A172 (cell line): ENCODE data around the gene ABCC11. TPM values are rescaled to one million over a fixed set of nuclear protein-coding genes. Genes with fewer than 3 reads are reported as not detected.
A peak's percentile ranks its signal among the peaks of the same experiment; 100 is the strongest.
"Not testable (repeated sequence)": the region's sequence is repeated elsewhere in the genome, so short reads cannot be mapped to it uniquely, and the experiment has no call there.

ENCODE experiments used
- DNase-seq: peaks from one replicate; pipeline ENCODE4 v3.0.0-alpha.2; 2015; ENCODE audit warnings: low spot score
- total RNA-seq: library from RNA; depleted of rRNA; stranded (reverse); fragments of >200 nt; shearing (Covaris generic); gene quantifications from 2 replicates; pipeline ENCODE4 v1.2.3, GENCODE V29; 2014

ABCC11 gene
- total RNA-seq, 1 experiment from 2014 or later = not detected

GRCh38 chr16:48201515-48202201 is 45.7 kb downstream of the ABCC11 start:
- no peak for DNase-seq

DNA sequence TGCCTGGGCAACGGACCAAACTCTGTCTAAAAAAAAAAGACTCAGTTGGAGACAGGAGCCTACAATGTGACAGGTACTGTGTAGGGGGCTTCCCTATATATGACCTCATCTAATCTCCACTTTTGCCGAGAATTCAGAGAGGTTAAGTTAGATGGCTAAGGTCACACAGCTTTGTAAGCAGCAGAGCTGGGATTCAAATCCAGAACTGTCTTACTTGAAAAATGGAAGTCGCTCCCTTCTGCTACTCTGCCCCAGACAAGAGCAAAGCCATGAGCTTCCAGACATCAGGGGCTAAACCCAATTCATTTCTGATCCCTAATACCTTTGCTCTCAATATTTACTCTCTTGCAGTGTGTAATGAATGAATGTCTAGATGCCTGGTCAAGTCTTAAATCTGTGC is 50.0 kb downstream of the ABCC11 start:
- no peak for DNase-seq

GRCh38 chr16:48194828-48195556 is 52.3 kb downstream of the ABCC11 start:
- DNase-seq = no peak

DNA sequence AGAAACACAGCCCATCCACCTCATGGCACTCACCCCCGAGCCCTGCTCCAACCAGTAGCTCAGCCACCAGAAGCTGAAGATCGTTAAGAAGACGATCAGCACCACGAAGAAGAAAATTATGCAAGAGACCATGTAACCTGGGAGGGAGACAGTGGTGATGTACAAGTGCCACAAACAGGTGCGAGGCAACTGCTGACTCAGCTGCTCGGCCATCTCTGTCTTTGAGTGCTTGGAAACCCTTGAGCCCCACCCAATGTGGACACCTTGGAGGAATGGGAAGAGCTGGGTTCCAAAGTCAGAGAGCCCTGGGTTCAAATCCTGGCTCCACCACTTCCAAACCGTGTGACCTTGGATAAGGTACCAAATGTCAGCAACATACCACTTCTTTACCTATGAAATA is 53.5 kb downstream of the ABCC11 start:
- no peak for DNase-seq

DNA sequence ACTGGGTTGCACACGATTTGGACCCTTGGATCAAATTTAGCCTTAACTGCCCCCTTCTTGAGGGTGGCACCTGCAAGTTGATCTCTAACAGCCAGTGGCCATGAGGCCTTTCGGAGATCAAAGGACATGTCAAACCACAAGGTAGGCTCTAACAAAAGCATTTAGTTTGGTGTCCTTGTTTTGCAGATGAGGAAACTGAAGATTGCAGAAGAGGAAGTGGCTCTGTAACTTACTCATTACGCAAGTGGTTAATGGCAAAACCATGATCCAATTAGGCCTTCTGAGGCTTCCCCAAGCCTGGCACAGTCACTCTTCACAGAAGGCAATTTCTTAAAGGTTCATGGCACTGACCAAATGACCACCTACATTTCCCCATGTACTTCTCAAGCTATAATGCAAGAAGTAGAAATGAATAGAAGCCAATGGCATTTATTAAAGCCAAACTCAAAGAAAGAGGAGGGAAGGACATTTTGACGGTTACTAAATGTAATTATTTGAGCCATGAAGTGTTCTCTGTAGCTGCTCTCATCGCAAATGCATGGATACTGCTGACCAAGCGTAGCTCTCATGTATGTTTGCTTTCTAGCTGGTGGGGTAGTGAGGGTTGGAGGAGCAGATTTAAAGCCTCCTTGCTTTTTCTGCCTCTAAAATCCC is 58.8 kb downstream of the ABCC11 start:
- DNase-seq = no peak

GRCh38 chr16:48187779-48188178 is 59.6 kb downstream of the ABCC11 start:
- no peak for DNase-seq

GRCh38 chr16:48184681-48185080 is 62.7 kb downstream of the ABCC11 start:
- no peak for DNase-seq

- DNase-seq = no peak
Observed at GRCh38 chr16:48182979-48183537, 64.3 kb downstream of the ABCC11 start.

DNA sequence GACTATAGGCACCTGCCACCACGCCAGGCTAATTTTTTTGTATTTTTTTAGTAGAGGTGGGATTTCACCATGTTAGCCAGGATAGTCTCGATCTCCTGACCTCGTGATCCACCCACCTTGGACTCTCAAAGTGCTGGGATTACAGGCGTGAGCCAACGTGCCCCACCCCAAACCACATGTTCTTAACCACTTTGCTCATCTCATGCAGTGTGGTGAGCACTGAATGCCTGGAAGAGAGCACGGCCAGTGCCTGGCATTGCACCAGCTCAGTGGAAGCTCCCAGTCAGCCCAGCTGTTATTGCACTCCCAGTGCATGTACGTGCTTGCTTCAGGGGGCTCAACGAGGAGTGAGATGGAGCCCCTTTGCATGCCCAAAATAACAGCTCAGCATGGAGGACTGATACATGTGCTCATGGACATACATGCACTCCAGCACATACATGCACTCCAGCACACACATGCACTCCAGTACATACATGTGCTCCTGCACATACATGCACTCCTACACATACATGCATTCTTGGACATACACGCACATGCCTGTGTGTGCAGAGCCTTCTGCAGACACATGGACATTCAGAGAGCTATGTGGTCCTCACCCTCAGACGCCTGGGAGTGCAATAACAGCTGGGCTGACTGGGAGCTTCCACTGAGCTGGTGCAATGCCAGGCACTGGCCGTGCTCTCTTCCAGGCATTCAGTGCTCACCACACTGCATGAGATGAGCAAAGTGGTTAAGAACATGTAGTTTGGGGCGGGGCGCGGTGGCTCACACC is 65.4 kb downstream of the ABCC11 start:
- DNase-seq = not testable (repeated sequence)

GRCh38 chr16:48180868-48181480 is 66.4 kb downstream of the ABCC11 start:
- no peak for DNase-seq

DNA sequence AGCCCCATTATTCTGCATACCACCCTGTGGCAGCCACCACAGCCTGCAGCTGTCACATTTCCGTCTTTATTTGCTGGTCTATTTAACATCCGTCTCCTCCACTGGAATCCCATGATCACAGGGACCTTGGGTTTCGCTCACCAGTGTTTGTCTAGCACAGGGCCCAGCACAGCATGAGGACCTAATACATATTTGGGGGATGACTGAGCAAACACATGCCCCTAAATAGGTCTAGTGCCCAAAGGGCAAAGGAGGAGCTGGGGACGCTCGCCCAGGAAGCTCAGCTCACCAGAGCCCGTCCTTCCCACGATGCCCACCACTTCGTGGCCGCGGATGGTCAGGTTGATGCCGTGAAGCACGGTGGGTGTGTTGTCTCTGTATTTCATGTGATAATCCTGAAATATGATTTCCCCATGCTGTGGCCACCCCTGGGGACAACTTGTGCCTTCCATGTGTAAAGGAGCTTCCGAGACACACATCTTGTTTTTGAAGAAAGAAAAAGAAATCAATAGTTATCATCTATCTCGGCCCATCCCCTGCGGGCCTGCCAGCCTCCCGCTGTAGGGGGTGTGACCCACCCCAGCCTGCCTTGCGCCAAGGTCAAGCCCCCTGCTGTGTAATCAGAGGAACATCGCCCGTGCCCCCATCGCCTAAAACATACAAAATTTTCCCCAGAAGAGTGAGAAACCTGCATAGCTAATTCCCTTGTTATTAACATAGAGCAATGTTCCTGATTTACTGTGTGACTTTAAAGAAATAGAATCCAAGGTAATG is 70.5 kb downstream of the ABCC11 start:
- no peak for DNase-seq

DNA sequence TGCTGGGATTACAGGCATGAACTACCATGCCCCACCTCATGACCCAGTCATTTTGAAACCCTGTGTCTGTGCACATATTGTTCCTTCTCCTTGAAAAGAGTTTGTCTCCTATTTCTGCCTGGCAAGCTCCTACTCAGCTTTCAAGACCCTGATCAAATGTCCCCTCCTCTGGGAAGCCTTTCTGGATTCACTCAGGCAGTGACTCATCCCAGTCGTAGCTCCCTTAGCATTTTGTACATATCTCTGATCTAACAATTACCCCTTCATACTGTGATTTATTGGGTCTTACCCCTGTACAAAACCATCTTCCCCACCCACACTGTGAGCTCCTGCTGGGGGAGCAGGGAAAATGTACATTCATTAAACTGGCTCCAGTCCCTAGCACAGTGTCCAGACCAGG is 73.5 kb downstream of the ABCC11 start:
- DNase-seq = no peak

DNA sequence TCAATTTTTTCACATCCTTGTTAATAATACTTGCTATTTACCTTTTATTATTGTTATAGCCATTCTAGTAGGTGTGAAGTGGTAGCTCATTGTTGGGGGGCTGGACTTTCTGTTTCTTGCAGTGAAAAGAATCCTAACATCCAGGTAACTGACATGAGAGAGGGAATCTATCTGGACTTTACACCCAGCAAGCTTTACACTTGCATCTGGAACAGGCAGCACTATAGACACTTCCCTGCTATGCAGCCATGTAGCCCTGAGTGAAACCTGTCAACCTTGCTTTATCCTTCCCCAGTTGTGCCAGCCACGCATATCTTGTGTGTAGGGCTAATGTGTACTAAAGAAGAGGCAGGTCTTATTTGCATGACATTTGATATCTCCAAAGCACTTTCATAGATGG is 74.7 kb downstream of the ABCC11 start:
- no peak for DNase-seq

GRCh38 chr16:48169896-48170295 is 77.4 kb downstream of the ABCC11 start:
- no peak for DNase-seq

DNA sequence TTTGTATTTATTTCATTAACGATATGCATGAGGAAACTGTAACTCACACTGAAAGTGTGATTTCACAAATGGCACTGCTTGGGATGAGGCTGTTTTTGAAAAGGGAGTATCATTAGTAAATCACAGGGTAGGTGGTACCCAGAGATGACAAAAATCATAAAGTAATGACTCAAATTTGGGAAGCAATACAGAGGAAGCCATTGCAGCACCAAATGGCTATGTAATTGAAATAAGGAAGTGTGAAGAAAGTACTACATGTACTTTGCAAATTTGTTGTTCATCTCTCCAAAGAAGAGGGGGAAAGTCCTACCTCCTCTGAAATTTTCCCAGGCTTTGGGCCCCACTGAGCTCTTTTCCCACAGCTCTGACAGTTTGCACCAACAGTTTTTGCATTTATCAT is 79.3 kb downstream of the ABCC11 start:
- DNase-seq = no peak

- DNase-seq = not testable (repeated sequence)
Observed at GRCh38 chr16:48166617-48167016, 80.7 kb downstream of the ABCC11 start.

DNA sequence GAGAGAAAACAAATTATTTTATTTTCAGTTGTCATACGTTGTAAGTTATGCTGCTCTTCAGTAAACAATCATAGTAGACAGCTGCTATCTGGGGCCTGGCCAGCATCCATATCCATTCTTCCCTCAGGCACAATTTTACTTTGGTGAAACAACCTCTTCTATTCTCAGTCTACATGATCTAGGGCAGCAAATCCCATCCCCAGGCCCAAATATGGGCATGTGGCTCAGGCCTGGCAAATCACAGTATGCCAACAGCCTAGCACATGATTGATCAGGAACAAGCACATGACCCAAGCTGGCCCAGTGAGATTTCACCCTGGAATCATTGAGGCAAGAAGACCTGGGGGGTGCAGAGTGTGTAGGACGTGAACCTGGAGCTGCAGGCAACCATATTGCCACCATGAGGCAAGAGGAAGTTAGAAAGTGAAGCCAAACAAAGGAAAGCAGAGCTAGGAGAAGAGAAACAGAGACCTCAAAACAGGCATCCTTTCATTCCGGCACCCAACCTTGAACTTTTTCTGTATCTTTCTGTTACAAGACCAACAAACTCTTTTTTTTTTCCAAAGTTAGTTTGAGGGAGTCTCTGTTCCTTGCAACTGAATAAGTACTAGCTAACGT is 81.3 kb downstream of the ABCC11 start:
- no peak for DNase-seq

DNA sequence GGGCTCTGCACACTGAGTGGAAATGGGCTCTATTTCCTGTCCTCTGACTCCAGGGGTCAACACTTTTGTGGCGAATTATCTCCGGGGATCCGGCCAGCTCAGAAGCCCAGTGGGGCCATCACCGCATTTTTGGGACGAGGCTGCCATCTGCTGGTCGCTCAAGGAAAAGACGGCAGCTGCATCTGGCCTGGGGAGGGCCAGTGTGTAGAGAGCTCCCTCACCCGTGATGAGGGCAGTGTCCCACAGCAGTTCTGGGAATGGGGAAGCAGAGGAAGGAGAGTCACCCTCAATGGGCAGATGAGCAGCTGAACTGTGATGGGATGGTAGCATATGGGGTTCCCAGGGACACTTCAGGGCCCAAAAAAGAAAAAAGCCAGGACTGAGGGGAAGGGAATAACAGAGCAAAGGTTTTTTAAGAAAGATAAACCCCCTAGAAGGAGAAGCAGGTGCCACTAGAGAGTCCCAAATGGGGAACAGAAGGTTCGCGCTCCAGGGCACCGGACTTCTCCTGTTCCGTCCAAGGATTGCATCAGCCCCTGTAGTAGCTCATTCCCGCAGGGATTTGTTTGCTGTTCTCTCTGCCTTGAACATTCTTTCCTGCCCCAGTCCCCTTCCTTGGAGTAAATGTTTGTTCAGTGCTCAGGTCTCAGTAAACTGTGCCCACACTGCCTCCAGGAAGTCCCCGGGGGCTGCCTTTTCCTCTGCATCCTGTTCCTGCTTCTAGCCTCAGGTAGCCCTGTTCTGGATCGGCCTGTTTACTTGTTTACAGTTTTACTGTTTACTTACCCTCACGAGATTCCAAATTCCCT is 82.2 kb downstream of the ABCC11 start:
- DNase-seq = peak; percentile 71

DNA sequence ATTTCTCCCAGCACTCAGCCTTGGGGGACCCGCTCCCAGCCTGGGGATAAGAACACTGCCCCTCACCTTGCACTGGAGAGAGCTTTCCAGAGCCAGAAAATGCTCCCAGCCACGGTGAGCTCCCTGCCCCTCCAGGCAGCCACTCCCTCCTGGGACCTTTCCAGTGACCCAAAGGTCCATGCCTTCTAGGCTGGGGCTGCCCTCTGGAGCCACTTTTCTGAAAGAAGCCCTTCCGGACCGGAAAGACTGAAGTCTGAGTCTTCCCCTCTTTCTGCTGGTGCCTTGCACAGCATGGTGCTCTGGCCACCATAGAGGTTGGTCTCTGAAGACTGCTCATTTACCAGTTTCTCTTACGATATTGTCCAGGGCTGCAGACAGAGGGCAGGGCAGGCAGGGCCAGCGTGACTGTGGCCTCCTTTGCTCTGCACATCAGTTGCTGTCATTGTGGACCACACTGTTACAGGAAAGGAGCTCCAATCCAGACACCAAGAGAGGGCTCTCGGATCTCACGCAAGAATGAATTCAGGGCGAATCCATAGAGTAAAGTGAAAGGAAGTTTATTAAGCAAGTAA is 84.4 kb downstream of the ABCC11 start:
- no peak for DNase-seq
